Mesodermal cell (in vitro differentiated cells): ENCODE measurements around the gene GARNL3.
A peak's percentile ranks its signal among the peaks of the same experiment; 100 is the strongest.

Experiments
- H3K27ac ChIP-seq: 2 replicates; pipeline ENCODE4 v1.7.0; 2013; ENCODE audit warnings: mild to moderate bottlenecking, low read depth, low read length, moderate library complexity; ENCODE audit not compliant: severe bottlenecking
- H3K36me3 ChIP-seq: 2 replicates; pipeline ENCODE4 v1.7.1; 2013; ENCODE audit warnings: mild to moderate bottlenecking, low read length, moderate library complexity; ENCODE audit not compliant: control insufficient read depth, insufficient read depth
- H3K4me1 ChIP-seq: one replicate; pipeline ENCODE4 v1.7.1; 2013; ENCODE audit warnings: mild to moderate bottlenecking, low read length; ENCODE audit not compliant: insufficient read depth, control insufficient read depth, poor library complexity, severe bottlenecking
- H3K4me3 ChIP-seq: 2 replicates; pipeline ENCODE4 v1.7.0; 2013; ENCODE audit warnings: low read length, control low read depth, mild to moderate bottlenecking; ENCODE audit not compliant: insufficient read depth, poor library complexity, severe bottlenecking; ENCODE audit errors: extremely low read depth
- H3K9me3 ChIP-seq: 2 replicates; pipeline ENCODE4 v1.7.1; 2013; ENCODE audit warnings: mild to moderate bottlenecking, low read length, moderate library complexity; ENCODE audit not compliant: control insufficient read depth
- WGBS, 2 experiments: methylation state at CpG; one replicate each; pipeline ENCODE4 v1.1.5; 2013; ENCODE audit warnings: missing lambda C conversion rate in 2 of 2; ENCODE audit not compliant: insufficient coverage in 2 of 2; 5-methylcytosine and 5-hydroxymethylcytosine counted together

Gene GARNL3

GRCh38 chr9:127406799-127407491 lies 142.4 kb downstream of the GARNL3 start:
- H3K36me3 ChIP-seq, result peaks cover 30% of the 10 kb centered on the region
- no peak overlapping the region for H3K4me3 ChIP-seq
- WGBS, 2 experiments, result 82 to 88% methylated on average over 12 to 13 of the region's 13 CpGs
- H3K4me1 ChIP-seq, result peaks cover 4% of the 10 kb centered on the region
- H3K27ac ChIP-seq, result peak overlapping the region; percentile 16
- no peaks in the 10 kb centered on the region for H3K9me3 ChIP-seq

GRCh38 chr9:127407492-127407843 lies 142.9 kb downstream of the GARNL3 start:
- Histone ChIP-seq H3K4me1 (peaks cover 4% of the 10 kb centered on the region), H3K9me3 (no peaks in the 10 kb centered on the region), H3K4me3 (no peak overlapping the region), H3K36me3 (peaks cover 27% of the 10 kb centered on the region), H3K27ac (no peak overlapping the region)
- WGBS, 2 experiments, result 86 to 98% methylated on average over 6 of the region's 6 CpGs

GRCh38 chr9:127411122-127411521 lies 146.5 kb downstream of the GARNL3 start:
- 90 to 93% methylated on average over 3 of the region's 4 CpGs for WGBS, 2 experiments
- Histone ChIP-seq H3K9me3 (no peaks in the 10 kb centered on the region), H3K4me3 (no peak overlapping the region), H3K36me3 (peaks cover 6% of the 10 kb centered on the region), H3K4me1 (peaks cover 13% of the 10 kb centered on the region), H3K27ac (no peak overlapping the region)

- Histone ChIP-seq H3K4me1 (peaks cover 9% of the 10 kb centered on the region), H3K4me3 (no peak overlapping the region), H3K9me3 (no peaks in the 10 kb centered on the region), H3K27ac (no peak overlapping the region), H3K36me3 (no peaks in the 10 kb centered on the region)
- WGBS, 2 experiments, result 89 to 94% methylated on average over 4 of the region's 4 CpGs
Measured at GRCh38 chr9:127415141-127415540, 150.6 kb downstream of the GARNL3 start.

- H3K36me3 ChIP-seq, result no peaks in the 10 kb centered on the region
- no peaks in the 10 kb centered on the region for H3K9me3 ChIP-seq
- no peak overlapping the region for H3K4me3 ChIP-seq
- 78 to 100% methylated on average over 1 of the region's 1 CpG for WGBS, 2 experiments
- H3K4me1 ChIP-seq, result peaks cover 9% of the 10 kb centered on the region
- no peak overlapping the region for H3K27ac ChIP-seq
Measured at GRCh38 chr9:127415657-127416056, 151.1 kb downstream of the GARNL3 start.

- WGBS, 2 experiments, result 85 to 86% methylated on average over 7 to 10 of the region's 15 CpGs
- Histone ChIP-seq H3K27ac (no peak overlapping the region), H3K36me3 (no peaks in the 10 kb centered on the region), H3K4me1 (peaks cover 9% of the 10 kb centered on the region), H3K4me3 (no peak overlapping the region), H3K9me3 (no peaks in the 10 kb centered on the region)
Measured at GRCh38 chr9:127417131-127418036, 152.8 kb downstream of the GARNL3 start.

GRCh38 chr9:127418037-127418471 lies 153.5 kb downstream of the GARNL3 start:
- Histone ChIP-seq H3K9me3 (no peaks in the 10 kb centered on the region), H3K27ac (no peak overlapping the region), H3K4me1 (peaks cover 12% of the 10 kb centered on the region), H3K36me3 (no peaks in the 10 kb centered on the region), H3K4me3 (no peak overlapping the region)
- 59 to 63% methylated on average over 10 to 11 of the region's 12 CpGs for WGBS, 2 experiments

GRCh38 chr9:127419348-127419747 lies 154.8 kb downstream of the GARNL3 start:
- no peaks in the 10 kb centered on the region for H3K9me3 ChIP-seq
- no peak overlapping the region for H3K27ac ChIP-seq
- peaks cover 12% of the 10 kb centered on the region for H3K4me1 ChIP-seq
- 84 to 91% methylated on average over 6 of the region's 6 CpGs for WGBS, 2 experiments
- H3K36me3 ChIP-seq, result no peaks in the 10 kb centered on the region
- H3K4me3 ChIP-seq, result no peak overlapping the region

GRCh38 chr9:127421057-127421456 lies 156.5 kb downstream of the GARNL3 start:
- no peaks in the 10 kb centered on the region for H3K9me3 ChIP-seq
- H3K4me3 ChIP-seq, result no peak overlapping the region
- H3K4me1 ChIP-seq, result peaks cover 6% of the 10 kb centered on the region
- no peak overlapping the region for H3K27ac ChIP-seq
- 95 to 97% methylated on average over 5 to 6 of the region's 7 CpGs for WGBS, 2 experiments
- H3K36me3 ChIP-seq, result peaks cover 2% of the 10 kb centered on the region

GRCh38 chr9:127422133-127422782 lies 157.7 kb downstream of the GARNL3 start:
- Histone ChIP-seq H3K9me3 (no peaks in the 10 kb centered on the region), H3K4me3 (no peak overlapping the region), H3K27ac (no peak overlapping the region), H3K4me1 (peaks cover 6% of the 10 kb centered on the region), H3K36me3 (peaks cover 11% of the 10 kb centered on the region)
- WGBS, 2 experiments, result 91 to 97% methylated on average over 6 to 10 of the region's 10 CpGs
